NCI-H69 (cell line): Measurements from ENCODE around the gene EEPD1.
A peak's percentile ranks its signal among the peaks of the same experiment; 100 is the strongest.

Experiments used
- DNase-seq: peaks from one replicate; lab custom pipeline; 2025; lab: John Stamatoyannopoulos, UW

Gene EEPD1

GRCh38 chr7:36154255-36155212 is 1.5 kb downstream of the EEPD1 start:
- DNase-seq: no peak

- DNase-seq: peak; percentile 94
Observed at GRCh38 chr7:36155811-36156361, 2.8 kb downstream of the EEPD1 start.

- DNase-seq: no peak
Observed at GRCh38 chr7:36157527-36158320, 4.7 kb downstream of the EEPD1 start.

- DNase-seq: peak; percentile 21
Observed at GRCh38 chr7:36158321-36158605, 5.2 kb downstream of the EEPD1 start.

GRCh38 chr7:36159618-36160017 is 6.6 kb downstream of the EEPD1 start:
- no peak for DNase-seq

- no peak for DNase-seq
Observed at GRCh38 chr7:36160313-36160712, 7.3 kb downstream of the EEPD1 start.

GRCh38 chr7:36161996-36162395 is 8.9 kb downstream of the EEPD1 start:
- peak; percentile 49 for DNase-seq

GRCh38 chr7:36165059-36165458 is 12.0 kb downstream of the EEPD1 start:
- no peak for DNase-seq

- no peak for DNase-seq
Observed at GRCh38 chr7:36165802-36166201, 12.7 kb downstream of the EEPD1 start.

GRCh38 chr7:36167403-36168050 is 14.5 kb downstream of the EEPD1 start:
- no peak for DNase-seq

GRCh38 chr7:36171503-36171902 is 18.4 kb downstream of the EEPD1 start:
- DNase-seq: no peak

- no peak for DNase-seq
Observed at GRCh38 chr7:36175886-36176285, 22.8 kb downstream of the EEPD1 start.

GRCh38 chr7:36176697-36177096 is 23.6 kb downstream of the EEPD1 start:
- DNase-seq: no peak

- DNase-seq: no peak
Observed at GRCh38 chr7:36180121-36180520, 27.1 kb downstream of the EEPD1 start.

- peak; percentile 55 for DNase-seq
Observed at GRCh38 chr7:36181668-36182067, 28.6 kb downstream of the EEPD1 start.

GRCh38 chr7:36182854-36183604 is 30.0 kb downstream of the EEPD1 start:
- peak; percentile 23 for DNase-seq

- no peak for DNase-seq
Observed at GRCh38 chr7:36185092-36185491, 32.0 kb downstream of the EEPD1 start.

- DNase-seq: no peak
Observed at GRCh38 chr7:36185756-36186155, 32.7 kb downstream of the EEPD1 start.

GRCh38 chr7:36186359-36187121 is 33.5 kb downstream of the EEPD1 start:
- no peak for DNase-seq

- no peak for DNase-seq
Observed at GRCh38 chr7:36188266-36188665, 35.2 kb downstream of the EEPD1 start.

- no peak for DNase-seq
Observed at GRCh38 chr7:36188906-36189305, 35.9 kb downstream of the EEPD1 start.
